PC-9 (cell line): ENCODE results near the gene DPEP1. TPM values are rescaled to one million over a fixed set of nuclear protein-coding genes. Genes with fewer than 3 reads are reported as not detected.

Experiments
- BruUV-seq: library from RNA; stranded (reverse); fragments of 400-500 nt; replicated peaks from 2 replicates; lab custom pipeline; 2021; lab: Mats Ljungman, UMichigan
- CTCF ChIA-PET: fragments of 300-600 bp; sonication (Branson Sonifier 250); formaldehyde crosslinking; loops from one replicate; lab custom pipeline; 2022; ENCODE audit warnings: antibody characterized with exemption; lab: Charles Lee
- POLR2A ChIA-PET: fragments of 300-600 bp; sonication (Branson Sonifier 250); formaldehyde crosslinking; loops from one replicate; lab custom pipeline; 2022; ENCODE audit warnings: antibody characterized with exemption; ENCODE audit not compliant: unreplicated experiment; lab: Charles Lee
- DNase-seq, 2 experiments: peaks; one replicate each; pipeline versions ENCODE4 v3.0.0 to v3.0.0-alpha.2; 2015 to 2022; ENCODE audit warnings: mixed read lengths in 1 of 2
- H2AFZ ChIP-seq: fragments of 200-600 bp; sonication (generic); 2 replicates; pipeline ENCODE4 v1.8.1; 2017; ENCODE audit warnings: antibody characterized with exemption
- H3F3A ChIP-seq: fragments of 200-600 bp; sonication (generic); 2 replicates; pipeline ENCODE4 v1.8.1; 2017; ENCODE audit warnings: antibody characterized with exemption, mild to moderate bottlenecking, low read depth; ENCODE audit not compliant: insufficient read depth
- H3K27ac ChIP-seq: fragments of 200-600 bp; sonication (generic); 2 replicates; pipeline ENCODE4 v1.6.1; 2016; ENCODE audit warnings: mixed run types
- H3K27me3 ChIP-seq: fragments of 200-600 bp; sonication (generic); 2 replicates; pipeline ENCODE4 v1.6.1; 2016; ENCODE audit warnings: low read depth, mixed run types; ENCODE audit not compliant: insufficient read depth
- H3K36me3 ChIP-seq: fragments of 200-600 bp; sonication (generic); 2 replicates; pipeline ENCODE4 v1.6.1; 2016; ENCODE audit warnings: low read depth, mixed run types
- H3K4me1 ChIP-seq: fragments of 200-600 bp; sonication (generic); replicated peaks from 2 replicates; pipeline ENCODE4 v1.6.1; 2016; ENCODE audit warnings: mixed run types; ENCODE audit not compliant: insufficient read depth
- H3K4me2 ChIP-seq: fragments of 200-600 bp; sonication (generic); 2 replicates; pipeline ENCODE4 v1.6.1; 2017; ENCODE audit warnings: mixed run types
- H3K4me3 ChIP-seq: fragments of 200-600 bp; sonication (generic); 2 replicates; pipeline ENCODE4 v1.6.1; 2016; ENCODE audit warnings: mixed run types
- H3K79me2 ChIP-seq: fragments of 200-600 bp; sonication (generic); 2 replicates; pipeline ENCODE4 v1.6.1; 2017; ENCODE audit warnings: low read depth, mixed run types
- H3K9me2 ChIP-seq: fragments of 200-600 bp; sonication (generic); 2 replicates; pipeline ENCODE4 v1.8.1; 2017; ENCODE audit warnings: mild to moderate bottlenecking; ENCODE audit not compliant: insufficient read depth
- H3K9me3 ChIP-seq: fragments of 200-600 bp; sonication (generic); 2 replicates; pipeline ENCODE4 v1.8.1; 2016; ENCODE audit warnings: low read depth; ENCODE audit not compliant: insufficient read depth
- H4K20me1 ChIP-seq: fragments of 200-600 bp; sonication (generic); 2 replicates; pipeline ENCODE4 v1.8.1; 2017; ENCODE audit not compliant: insufficient read depth
- CTCF ChIP-seq: fragments of 200-600 bp; sonication (generic); conservative IDR thresholded peaks from 2 replicates; pipeline ENCODE4 v1.6.1; 2017; ENCODE audit warnings: mixed run types, antibody characterized with exemption, mild to moderate bottlenecking, moderate library complexity
- EZH2 ChIP-seq: fragments of 200-600 bp; sonication (generic); IDR thresholded peaks from 2 replicates; pipeline ENCODE4 v1.8.0; 2017; ENCODE audit warnings: antibody characterized with exemption, low read depth
- intact Hi-C: fragments of 100-400 bp; cut with micrococcal nuclease; formaldehyde crosslinking; loops from one replicate; pipeline ENCODE4 v1.10.0; 2022; ENCODE audit not compliant: unreplicated experiment
- total RNA-seq: library from RNA; stranded (reverse); gene quantifications from 2 replicates; pipeline ENCODE4 v1.2.3, GENCODE V29; 2021

DPEP1 gene
- total RNA-seq, 1 experiment from 2014 or later = not detected

- intact Hi-C loops = no loop called here
- TF ChIP-seq CTCF (no peak), EZH2 (no peak)
- Histone ChIP-seq H2AFZ (no peak overlapping the region), H3K36me3 (no peaks in the 10 kb centered on the region), H3F3A (peaks cover 16% of the 10 kb centered on the region; the same call in 1 of the 2 replicates), H3K79me2 (no peaks in the 10 kb centered on the region), H3K4me1 (peaks cover 17% of the 10 kb centered on the region), H4K20me1 (no peaks in the 10 kb centered on the region), H3K27me3 (no peaks in the 10 kb centered on the region), H3K4me3 (no peak overlapping the region), H3K27ac (no peak overlapping the region), H3K4me2 (no peak overlapping the region), H3K9me2 (no peaks in the 10 kb centered on the region), H3K9me3 (no peaks in the 10 kb centered on the region)
- ChIA-PET POLR2A (no interaction called here), CTCF (no interaction called here)
- DNase-seq = no peak
- no TSS peak for BruUV-seq
Measured at GRCh38 chr16:89610108-89610453, 3.4 kb upstream of the DPEP1 start.

DNA sequence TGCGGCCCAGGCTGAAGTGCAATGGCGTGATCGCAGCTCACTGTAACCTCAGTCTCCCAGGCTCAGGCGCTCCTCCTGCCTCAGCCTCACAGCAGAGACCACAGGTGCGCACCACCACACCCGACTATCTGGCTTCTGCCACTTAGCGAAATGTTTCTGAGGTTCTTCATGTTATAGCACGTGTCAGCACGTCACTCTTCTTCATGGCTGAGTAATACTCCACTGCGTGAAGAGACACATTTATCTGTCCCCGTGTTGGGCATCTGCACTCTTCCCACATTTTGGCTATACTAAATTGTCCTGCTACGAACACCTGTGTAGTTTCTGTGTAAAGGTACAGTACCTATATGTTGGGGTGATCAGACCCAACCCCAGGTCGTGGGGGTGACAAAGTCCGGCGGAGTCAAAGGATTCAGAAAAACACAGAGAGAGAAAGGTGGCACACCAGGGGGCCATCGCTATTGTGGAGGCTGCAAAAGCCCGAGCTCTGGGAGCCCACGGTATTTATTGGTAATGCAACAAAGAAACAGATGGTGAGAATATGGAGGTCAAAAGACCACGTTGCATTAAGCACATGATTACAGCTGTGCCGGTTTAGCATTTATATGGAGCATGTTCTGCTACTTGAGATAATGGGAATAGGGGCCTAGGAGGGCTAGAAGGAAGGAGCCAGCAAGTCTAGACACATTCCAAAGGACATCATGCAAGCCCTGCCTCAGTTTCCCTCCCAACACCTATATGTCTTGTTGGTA, 851 bp upstream of the DPEP1 start:
- no peak for DNase-seq
- CTCF ChIA-PET = interaction anchor here (0.7 kb wide), 1 partner anchor 18 kb away, joined by 10 read pairs; no protein-coding TSS in a partner anchor
- Histone ChIP-seq H3K36me3 (no peaks in the 10 kb centered on the region), H3K4me3 (no peak overlapping the region), H3K27me3 (no peaks in the 10 kb centered on the region), H3K9me2 (no peaks in the 10 kb centered on the region), H2AFZ (no peak overlapping the region), H3K27ac (no peak overlapping the region), H3K4me1 (peaks cover 17% of the 10 kb centered on the region), H3K79me2 (no peaks in the 10 kb centered on the region), H3K9me3 (no peaks in the 10 kb centered on the region), H3K4me2 (no peak overlapping the region), H4K20me1 (no peaks in the 10 kb centered on the region), H3F3A (peaks cover 16% of the 10 kb centered on the region; the same call in 1 of the 2 replicates)
- TF ChIP-seq EZH2 (no peak), CTCF (no peak)
- intact Hi-C loops = no loop called here
- POLR2A ChIA-PET = no interaction called here
- no TSS peak for BruUV-seq

DNA sequence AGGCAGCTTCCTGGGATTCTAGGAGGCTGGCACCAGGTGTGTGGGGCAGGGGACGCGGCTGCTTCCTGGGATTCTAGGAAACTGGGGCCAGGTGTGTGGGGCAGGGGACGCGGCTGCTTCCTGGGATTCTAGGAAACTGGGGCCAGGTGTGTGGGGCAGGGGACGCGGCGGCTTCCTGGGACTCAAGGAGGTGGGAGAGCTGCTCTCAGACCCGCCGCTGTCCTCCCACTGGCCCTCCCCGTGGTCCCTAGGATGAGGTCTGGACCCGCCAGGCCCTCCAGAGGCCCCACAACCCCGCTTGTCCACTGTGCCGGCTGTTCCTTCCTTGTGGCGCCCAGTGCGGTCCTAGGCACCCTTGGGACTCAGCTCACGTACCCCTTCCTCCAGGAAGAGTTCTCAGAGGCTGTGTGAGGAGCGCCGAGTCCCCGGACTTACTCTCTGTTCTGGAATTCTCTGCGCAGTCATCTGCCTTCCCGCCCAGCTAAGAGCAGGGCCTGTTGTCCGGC, 565 bp downstream of the DPEP1 start:
- intact Hi-C loops = no loop called here
- no TSS peak for BruUV-seq
- TF ChIP-seq CTCF (no peak), EZH2 (no peak)

More for the DNA sequence above, 565 bp downstream of the DPEP1 start:
- no peaks in the 10 kb centered on the region for H4K20me1 ChIP-seq
- no peak overlapping the region for H3K4me3 ChIP-seq
- H3F3A ChIP-seq = peaks cover 14% of the 10 kb centered on the region
- H3K9me3 ChIP-seq = no peaks in the 10 kb centered on the region
- no peaks in the 10 kb centered on the region for H3K9me2 ChIP-seq
- POLR2A ChIA-PET = no interaction called here
- H2AFZ ChIP-seq = no peak overlapping the region
- H3K27me3 ChIP-seq = no peaks in the 10 kb centered on the region
- no peak for DNase-seq
- H3K79me2 ChIP-seq = no peaks in the 10 kb centered on the region
- H3K36me3 ChIP-seq = no peaks in the 10 kb centered on the region
- H3K4me1 ChIP-seq = peaks cover 10% of the 10 kb centered on the region
- no peak overlapping the region for H3K27ac ChIP-seq
- CTCF ChIA-PET = interaction anchor here (0.6 to 0.8 kb wide), 3 partner anchors 19 to 57 kb away, joined by 3 to 5 read pairs (median 4); no protein-coding TSS in a partner anchor
- H3K4me2 ChIP-seq = no peak overlapping the region
